GM19238 (cell line): Measurements from ENCODE around the gene FGFR3.
A peak's percentile ranks its signal among the peaks of the same experiment; 100 is the strongest.

Experiments used
- DNase-seq: peaks from one replicate; pipeline ENCODE4 v3.0.0; 2011; ENCODE audit warnings: low spot score; ENCODE audit not compliant: insufficient read length

The FGFR3 gene

DNA sequence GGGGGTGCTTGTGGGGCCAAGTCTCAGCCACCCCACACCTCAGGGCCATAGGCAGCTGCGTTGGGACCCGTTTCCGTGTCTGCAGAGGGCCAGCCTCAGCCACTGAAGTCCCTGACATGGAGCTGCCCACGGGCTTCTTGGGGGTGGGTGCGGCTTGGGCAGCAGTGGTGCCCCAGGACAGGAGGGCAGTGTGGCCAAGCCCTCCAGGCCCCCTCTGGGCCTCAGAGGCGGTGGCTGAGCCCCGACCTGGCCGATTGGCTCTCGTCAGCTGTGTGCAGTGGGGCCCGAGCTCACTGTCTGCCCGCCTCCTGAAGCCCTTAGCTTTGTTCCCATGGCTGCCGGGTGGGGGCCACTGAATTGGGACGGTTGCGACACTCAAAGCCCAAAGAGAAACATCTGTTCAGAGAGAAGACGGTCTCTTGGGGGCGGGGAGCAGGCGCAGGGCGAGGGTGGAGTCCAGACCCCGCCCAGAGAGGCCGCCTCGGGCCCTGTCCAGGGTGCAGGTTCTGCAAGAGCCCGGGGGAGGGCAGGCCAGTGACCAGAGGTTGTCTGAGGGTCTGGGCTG lies 9.1 kb downstream of the FGFR3 start:
- DNase-seq, result no peak

GRCh38 chr4:1802720-1803522 lies 9.8 kb downstream of the FGFR3 start:
- DNase-seq, result no peak

DNA sequence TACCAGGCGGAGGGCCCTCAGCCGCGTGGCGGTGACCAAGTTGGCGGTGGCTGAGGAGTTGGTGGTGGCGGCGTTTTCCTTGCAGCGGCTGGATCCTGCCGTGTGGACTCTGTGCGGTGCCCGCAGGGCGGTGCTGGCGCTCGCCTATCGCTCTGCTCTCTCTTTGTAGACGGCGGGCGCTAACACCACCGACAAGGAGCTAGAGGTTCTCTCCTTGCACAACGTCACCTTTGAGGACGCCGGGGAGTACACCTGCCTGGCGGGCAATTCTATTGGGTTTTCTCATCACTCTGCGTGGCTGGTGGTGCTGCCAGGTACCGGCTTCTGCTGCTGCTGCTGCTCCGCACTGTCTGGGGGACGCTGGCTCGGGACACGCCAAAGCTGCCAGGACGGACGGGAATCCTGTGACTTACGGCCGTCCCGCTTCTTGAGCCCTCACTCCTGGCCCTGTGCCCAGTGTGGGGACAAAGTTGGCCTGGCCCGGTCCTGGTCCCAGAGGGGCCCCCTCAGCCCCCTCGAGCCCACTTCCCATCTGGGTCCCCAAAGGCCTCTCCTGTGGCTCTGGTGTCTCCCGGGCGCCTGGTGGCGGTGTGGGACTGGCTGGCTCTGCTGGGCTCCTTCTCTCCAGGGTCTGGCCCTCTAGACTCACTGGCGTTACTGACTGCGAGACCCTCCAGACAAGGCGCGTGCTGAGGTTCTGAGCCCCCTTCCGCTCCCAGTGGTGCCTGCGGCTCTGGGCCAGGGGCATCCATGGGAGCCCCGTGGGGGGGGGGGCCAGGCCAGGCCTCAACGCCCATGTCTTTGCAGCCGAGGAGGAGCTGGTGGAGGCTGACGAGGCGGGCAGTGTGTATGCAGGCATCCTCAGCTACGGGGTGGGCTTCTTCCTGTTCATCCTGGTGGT lies 10.7 kb downstream of the FGFR3 start:
- no peak for DNase-seq

DNA sequence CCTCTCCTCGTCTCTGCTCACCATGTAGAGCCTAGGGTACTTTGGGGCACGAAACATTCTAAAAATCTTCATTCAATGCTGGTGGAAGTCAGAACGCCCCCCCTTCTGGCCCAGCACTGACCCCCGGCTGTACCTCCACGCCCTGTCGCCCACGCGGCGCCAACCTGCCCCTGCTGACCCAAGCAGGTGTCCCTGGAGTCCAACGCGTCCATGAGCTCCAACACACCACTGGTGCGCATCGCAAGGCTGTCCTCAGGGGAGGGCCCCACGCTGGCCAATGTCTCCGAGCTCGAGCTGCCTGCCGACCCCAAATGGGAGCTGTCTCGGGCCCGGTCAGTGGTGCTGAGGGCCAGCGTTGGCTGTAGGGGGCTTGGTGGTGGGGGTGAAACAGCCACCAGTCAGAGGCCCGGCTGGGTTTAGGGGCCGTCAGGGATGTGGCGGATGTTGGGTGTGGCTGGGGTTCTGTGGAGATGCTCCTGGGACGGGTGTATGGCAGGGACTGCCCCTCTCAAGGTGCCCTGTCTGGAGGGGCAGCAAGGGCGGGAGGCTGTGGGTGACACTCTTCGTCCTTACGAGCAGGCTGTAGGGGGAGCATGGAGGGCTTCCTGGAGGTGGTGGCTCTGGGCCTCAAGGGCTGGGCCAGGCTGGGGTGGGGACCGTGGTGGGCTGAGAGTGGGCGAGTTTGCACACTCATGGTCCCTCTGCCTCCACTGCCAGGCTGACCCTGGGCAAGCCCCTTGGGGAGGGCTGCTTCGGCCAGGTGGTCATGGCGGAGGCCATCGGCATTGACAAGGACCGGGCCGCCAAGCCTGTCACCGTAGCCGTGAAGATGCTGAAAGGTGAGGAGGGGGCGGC lies 11.8 kb downstream of the FGFR3 start:
- DNase-seq, result no peak

GRCh38 chr4:1805493-1806222 lies 12.6 kb downstream of the FGFR3 start:
- no peak for DNase-seq

DNA sequence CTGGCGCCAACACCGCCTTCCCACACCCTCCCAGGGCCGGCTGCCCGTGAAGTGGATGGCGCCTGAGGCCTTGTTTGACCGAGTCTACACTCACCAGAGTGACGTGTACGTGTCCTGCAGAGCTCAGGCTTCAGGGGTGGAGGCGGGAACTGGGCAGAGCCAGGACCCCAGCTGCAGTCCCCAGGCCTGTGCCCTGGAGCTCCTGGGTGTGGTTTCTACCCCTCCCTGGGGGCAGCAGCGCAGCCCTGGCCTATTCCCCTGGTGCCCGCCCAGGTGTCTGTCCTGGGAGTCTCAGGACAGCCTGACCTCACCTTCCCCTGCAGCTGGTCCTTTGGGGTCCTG lies 13.1 kb downstream of the FGFR3 start:
- no peak for DNase-seq

- no peak for DNase-seq
Measured at GRCh38 chr4:1806596-1807331, 13.7 kb downstream of the FGFR3 start.

DNA sequence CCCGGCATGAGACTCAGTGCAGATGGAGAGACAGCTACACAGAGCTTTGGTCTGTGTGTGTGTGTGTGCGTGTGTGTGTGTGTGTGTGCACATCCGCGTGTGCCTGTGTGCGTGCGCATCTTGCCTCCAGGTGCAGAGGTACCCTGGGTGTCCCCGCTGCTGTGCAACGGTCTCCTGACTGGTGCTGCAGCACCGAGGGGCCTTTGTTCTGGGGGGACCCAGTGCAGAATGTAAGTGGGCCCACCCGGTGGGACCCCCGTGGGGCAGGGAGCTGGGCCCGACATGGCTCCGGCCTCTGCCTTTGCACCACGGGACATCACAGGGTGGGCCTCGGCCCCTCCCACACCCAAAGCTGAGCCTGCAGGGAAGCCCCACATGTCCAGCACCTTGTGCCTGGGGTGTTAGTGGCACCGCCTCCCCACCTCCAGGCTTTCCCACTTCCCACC lies 14.3 kb downstream of the FGFR3 start:
- no peak for DNase-seq

DNA sequence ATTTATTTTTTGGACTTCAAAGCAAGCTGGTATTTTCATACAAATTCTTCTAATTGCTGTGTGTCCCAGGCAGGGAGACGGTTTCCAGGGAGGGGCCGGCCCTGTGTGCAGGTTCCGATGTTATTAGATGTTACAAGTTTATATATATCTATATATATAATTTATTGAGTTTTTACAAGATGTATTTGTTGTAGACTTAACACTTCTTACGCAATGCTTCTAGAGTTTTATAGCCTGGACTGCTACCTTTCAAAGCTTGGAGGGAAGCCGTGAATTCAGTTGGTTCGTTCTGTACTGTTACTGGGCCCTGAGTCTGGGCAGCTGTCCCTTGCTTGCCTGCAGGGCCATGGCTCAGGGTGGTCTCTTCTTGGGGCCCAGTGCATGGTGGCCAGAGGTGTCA lies 15.3 kb downstream of the FGFR3 start:
- no peak for DNase-seq

GRCh38 chr4:1808851-1809753 lies 16.0 kb downstream of the FGFR3 start:
- DNase-seq, result no peak

- DNase-seq, result peak; percentile 84
Measured at GRCh38 chr4:1809754-1810502, 16.8 kb downstream of the FGFR3 start.

DNA sequence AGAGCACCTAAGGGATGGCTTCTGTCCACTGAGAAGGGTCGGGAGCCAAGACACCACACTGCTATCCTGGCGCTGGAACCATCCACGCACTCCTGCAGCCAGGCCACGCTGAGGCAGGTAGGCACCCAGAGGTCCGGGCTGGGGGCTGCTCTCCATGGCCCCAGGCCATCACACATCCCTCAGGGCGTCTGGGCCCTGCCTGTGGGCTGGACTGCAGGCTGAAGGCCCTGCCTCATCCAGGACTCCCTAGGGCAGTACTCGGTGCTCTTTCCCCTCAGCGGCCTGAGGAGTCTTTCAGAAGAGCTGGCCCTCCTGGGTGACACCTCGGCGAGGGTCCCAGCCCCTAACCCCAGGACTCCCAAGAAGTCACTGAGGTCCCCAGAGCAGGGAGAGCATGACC lies 17.7 kb downstream of the FGFR3 start:
- no peak for DNase-seq

GRCh38 chr4:1812720-1813119 lies 19.6 kb downstream of the FGFR3 start:
- DNase-seq, result no peak

- no peak for DNase-seq
Measured at GRCh38 chr4:1813231-1813630, 20.1 kb downstream of the FGFR3 start.

- DNase-seq, result no peak
Measured at GRCh38 chr4:1813915-1814314, 20.8 kb downstream of the FGFR3 start.

DNA sequence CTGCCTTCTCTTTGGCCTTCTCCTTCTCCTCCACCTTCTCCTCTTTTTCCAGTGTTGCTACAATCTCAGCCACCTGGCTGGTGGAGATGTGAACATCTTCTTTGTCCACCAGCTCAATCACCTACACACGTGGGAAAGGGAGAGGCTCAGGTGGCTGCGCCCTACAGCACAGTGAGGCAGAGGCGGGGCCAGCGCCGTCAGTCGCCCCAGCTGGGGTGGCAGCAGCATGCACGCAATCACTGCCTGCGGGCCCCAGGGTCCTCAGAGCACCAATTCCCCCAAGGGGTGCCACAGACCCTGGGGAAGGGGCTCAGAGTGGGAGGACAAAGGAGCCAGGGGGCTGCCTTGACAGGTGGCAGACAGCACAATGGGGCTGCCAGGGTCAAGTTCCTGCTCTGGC lies 21.4 kb downstream of the FGFR3 start:
- DNase-seq, result no peak

DNA sequence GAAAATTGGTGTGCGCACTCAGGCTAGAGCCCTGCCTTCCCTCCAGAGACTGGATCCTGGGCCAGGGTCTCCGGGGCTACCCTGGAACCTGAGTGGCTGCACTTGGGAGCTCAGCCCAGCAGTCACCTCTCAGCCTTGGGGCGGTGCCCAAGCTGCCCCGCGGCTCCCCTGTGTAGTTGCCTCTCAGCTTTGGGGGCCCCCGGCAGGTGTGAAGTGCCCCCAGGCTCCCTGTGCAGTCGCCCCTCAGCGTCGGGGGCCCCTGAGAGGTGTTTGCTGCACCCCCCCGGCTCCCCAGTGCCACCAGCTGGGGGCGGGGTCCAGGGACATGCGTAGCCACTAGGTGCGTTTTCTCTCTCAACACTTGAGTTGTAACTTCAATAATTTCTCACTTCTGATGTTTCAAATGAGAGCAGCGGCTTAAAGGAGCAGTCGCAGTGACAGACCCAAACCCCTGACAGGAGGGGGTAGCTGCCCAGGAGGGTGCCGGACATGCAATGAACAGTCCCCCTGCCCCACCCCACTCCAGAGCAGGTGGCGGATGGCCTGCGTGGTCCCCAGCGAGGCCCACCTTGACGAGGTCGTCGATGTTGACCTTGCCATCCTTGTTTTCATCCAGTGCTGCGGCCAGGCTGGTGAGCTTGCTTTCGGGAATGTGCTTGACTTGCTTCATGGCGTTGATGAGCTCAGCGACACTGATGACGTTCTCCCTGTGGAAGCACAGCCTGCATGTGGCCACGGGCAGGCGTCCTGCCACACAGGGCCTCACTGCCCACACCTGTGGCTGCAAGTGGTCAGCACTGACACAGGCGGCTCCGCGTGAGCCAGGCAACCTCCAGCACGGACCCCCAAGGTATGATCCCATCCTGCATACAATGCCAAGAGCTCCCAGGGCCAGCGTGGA lies 22.3 kb downstream of the FGFR3 start:
- no peak for DNase-seq
